Parathyroid adenoma (tissue), 2 donors: Measurements from ENCODE around the gene PLXNB2.

Source experiments
- H2AFZ ChIP-seq: fragments of 300-600 bp; sonication (generic); one replicate; pipeline ENCODE4 v1.7.0; 2017; ENCODE audit warnings: antibody characterized with exemption, mild to moderate bottlenecking
- H3K27ac ChIP-seq: fragments of 300-600 bp; sonication (generic); one replicate; pipeline ENCODE4 v1.7.0; 2017
- H3K27me3 ChIP-seq: fragments of 300-600 bp; sonication (generic); one replicate; pipeline ENCODE4 v1.7.0; 2017; ENCODE audit warnings: low read length; ENCODE audit not compliant: control insufficient read depth, insufficient read depth
- H3K36me3 ChIP-seq: fragments of 300-600 bp; sonication (generic); one replicate; pipeline ENCODE4 v1.7.0; 2017; ENCODE audit warnings: low read length; ENCODE audit not compliant: control insufficient read depth, insufficient read depth
- H3K4me1 ChIP-seq: fragments of 300-600 bp; sonication (generic); one replicate; pipeline ENCODE4 v1.7.0; 2017; ENCODE audit warnings: control low read depth
- H3K4me2 ChIP-seq: fragments of 300-600 bp; sonication (generic); one replicate; pipeline ENCODE4 v1.7.0; 2017; ENCODE audit warnings: low read length
- H3K4me3 ChIP-seq: fragments of 300-600 bp; sonication (generic); one replicate; pipeline ENCODE4 v1.7.0; 2017; ENCODE audit warnings: low read depth, low read length
- H3K79me2 ChIP-seq: fragments of 300-600 bp; sonication (generic); one replicate; pipeline ENCODE4 v1.7.0; 2017; ENCODE audit warnings: control low read depth
- H3K9ac ChIP-seq: fragments of 300-600 bp; sonication (generic); one replicate; pipeline ENCODE4 v1.7.0; 2017; ENCODE audit warnings: mild to moderate bottlenecking
- H3K9me3 ChIP-seq: fragments of 300-600 bp; sonication (generic); one replicate; pipeline ENCODE4 v1.7.0; 2017; ENCODE audit warnings: low read length; ENCODE audit not compliant: control insufficient read depth
- TF ChIP-seq, protein P1 (sequence below): fragments of 300-600 bp; sonication (generic); IDR thresholded peaks from one replicate; pipeline ENCODE4 v1.7.0; 2017; ENCODE audit warnings: antibody characterized with exemption, mild to moderate bottlenecking
- donor health status: primary hyperparathyroidism.

The PLXNB2 gene

DNA sequence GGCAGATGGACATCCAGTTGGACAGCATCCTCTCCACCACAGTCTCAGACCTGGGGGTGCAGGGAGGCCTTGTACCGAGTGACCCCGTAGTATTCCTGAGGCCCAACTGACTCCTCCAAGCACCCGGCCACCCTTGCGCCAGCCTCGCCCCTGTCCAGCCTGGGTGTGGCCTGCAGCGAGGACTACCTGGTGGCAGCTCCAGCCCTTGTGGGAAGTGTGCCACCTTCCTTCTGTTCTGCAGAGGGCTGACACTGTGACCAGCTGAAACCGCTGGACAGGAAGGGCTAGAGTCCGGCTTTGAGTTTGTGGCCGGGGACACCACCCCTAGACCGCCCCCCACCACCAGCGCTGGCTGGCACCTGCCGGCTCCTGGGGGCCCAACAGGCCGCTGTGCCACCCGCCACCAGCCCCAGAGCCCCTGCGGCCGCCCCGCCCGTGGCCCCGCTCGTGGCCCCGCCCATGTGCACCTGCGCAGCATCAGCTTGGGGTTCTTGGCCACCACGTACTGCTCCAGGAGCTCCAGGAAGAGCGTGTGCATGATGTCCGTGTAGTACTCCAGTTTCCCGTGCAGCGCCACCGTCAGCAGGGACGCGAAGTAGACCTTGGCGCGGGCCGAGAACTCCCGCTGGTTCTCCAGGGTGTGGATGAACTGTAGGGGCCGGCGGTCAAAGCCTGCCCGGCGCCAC is 27.3 kb downstream of the PLXNB2 start:
- Histone ChIP-seq H3K9ac (no peak overlapping the region), H3K36me3 (no peaks in the 10 kb centered on the region), H2AFZ (no peak overlapping the region), H3K4me3 (no peak overlapping the region), H3K27ac (no peak overlapping the region), H3K4me1 (no peaks in the 10 kb centered on the region), H3K27me3 (no peaks in the 10 kb centered on the region), H3K79me2 (no peaks in the 10 kb centered on the region), H3K4me2 (no peak overlapping the region), H3K9me3 (no peaks in the 10 kb centered on the region)
- TF ChIP-seq, protein P1, sequence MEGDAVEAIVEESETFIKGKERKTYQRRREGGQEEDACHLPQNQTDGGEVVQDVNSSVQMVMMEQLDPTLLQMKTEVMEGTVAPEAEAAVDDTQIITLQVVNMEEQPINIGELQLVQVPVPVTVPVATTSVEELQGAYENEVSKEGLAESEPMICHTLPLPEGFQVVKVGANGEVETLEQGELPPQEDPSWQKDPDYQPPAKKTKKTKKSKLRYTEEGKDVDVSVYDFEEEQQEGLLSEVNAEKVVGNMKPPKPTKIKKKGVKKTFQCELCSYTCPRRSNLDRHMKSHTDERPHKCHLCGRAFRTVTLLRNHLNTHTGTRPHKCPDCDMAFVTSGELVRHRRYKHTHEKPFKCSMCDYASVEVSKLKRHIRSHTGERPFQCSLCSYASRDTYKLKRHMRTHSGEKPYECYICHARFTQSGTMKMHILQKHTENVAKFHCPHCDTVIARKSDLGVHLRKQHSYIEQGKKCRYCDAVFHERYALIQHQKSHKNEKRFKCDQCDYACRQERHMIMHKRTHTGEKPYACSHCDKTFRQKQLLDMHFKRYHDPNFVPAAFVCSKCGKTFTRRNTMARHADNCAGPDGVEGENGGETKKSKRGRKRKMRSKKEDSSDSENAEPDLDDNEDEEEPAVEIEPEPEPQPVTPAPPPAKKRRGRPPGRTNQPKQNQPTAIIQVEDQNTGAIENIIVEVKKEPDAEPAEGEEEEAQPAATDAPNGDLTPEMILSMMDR, result no peak

DNA sequence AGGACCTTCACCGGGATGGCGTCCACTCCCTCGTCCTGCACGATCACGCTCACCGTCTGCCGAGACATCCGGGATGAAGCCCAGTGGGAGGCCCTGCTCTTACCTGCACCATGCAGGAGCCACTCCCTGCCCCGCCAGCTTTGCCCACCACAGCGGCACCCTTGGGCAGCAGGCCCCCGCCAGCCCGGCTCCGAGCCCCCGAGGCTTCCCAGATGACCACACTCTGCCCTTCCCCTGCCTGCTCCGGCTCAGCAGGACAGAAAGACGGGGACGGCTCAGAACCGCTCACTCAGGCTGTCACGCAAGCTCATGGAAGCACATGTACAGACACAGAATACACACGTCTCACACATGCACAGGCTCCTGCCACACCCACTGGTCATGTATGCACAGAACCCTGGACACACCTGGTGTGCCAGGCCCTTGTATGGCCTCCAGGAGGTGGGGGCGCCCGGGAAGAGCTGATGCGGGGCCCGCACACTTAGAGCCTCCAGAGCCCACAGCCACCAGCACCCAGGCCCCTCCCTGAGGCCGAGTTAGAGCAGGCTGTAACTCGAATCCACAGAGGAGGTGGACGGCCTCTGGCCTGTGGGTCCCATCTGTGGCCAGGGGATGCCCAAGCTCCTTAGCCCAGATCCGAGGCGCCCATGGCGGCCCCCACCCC is 28.4 kb downstream of the PLXNB2 start:
- Histone ChIP-seq H3K4me1 (no peaks in the 10 kb centered on the region), H3K36me3 (no peaks in the 10 kb centered on the region), H3K27me3 (no peaks in the 10 kb centered on the region)

DNA sequence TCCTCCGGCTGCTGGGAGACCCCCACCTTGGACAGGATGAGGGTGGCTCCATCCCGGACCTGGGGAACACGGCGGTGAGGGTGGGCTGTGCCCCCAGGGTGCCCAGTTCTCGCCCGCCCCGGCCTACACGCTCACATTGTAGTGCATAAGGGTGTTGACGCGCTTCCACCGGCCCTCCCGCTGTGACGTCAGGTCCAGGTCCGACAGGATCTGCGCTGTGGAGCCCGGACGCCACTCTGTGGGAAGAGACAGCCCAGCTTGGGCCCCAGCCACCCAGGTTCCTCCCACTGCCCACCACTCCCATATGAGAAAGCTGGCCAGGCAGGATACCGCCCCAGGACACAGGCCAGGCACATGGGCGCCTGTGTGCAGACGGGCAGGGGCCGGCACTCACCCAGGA is 29.0 kb downstream of the PLXNB2 start:
- H3K79me2 ChIP-seq, result no peaks in the 10 kb centered on the region
- no peaks in the 10 kb centered on the region for H3K9me3 ChIP-seq
- H3K4me1 ChIP-seq, result no peaks in the 10 kb centered on the region
- no peak overlapping the region for H3K4me2 ChIP-seq
- H3K27ac ChIP-seq, result no peak overlapping the region
- H3K27me3 ChIP-seq, result no peaks in the 10 kb centered on the region
- H2AFZ ChIP-seq, result no peak overlapping the region
- H3K4me3 ChIP-seq, result no peak overlapping the region
- no peaks in the 10 kb centered on the region for H3K36me3 ChIP-seq
- TF ChIP-seq, protein P1, result no peak
- H3K9ac ChIP-seq, result no peak overlapping the region

More for the DNA sequence above, 28.4 kb downstream of the PLXNB2 start:
- Histone ChIP-seq H3K9me3 (no peaks in the 10 kb centered on the region), H3K4me3 (no peak overlapping the region), H3K27ac (no peak overlapping the region), H3K79me2 (no peaks in the 10 kb centered on the region), H3K9ac (no peak overlapping the region), H3K4me2 (no peak overlapping the region), H2AFZ (no peak overlapping the region)
- TF ChIP-seq, protein P1, result no peak

DNA sequence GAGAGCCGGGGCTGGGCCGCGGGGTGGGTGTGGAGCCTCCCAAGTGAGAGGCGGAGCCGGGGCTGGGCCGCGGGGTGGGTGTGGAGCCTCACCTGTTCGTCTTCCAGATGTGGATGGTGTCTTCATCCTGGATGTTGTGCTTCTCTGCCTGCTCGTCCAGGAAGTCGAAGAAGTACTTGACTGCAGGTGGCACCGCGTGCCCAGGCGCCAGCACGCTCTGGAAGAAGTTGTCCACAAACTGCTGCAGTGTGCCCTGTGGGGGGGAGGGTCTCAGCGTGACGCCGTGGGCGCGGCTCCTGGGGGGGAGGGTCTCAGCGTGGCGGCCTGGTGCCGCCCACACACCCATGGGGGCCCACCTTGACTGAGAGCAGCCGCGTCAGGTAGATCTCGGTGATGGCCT is 29.7 kb downstream of the PLXNB2 start:
- Histone ChIP-seq H3K9me3 (no peaks in the 10 kb centered on the region), H3K36me3 (no peaks in the 10 kb centered on the region), H3K27ac (no peak overlapping the region), H3K79me2 (no peaks in the 10 kb centered on the region), H3K9ac (no peak overlapping the region), H3K27me3 (no peaks in the 10 kb centered on the region), H2AFZ (no peak overlapping the region), H3K4me1 (no peaks in the 10 kb centered on the region), H3K4me2 (no peak overlapping the region), H3K4me3 (no peak overlapping the region)
- TF ChIP-seq, protein P1, result no peak

DNA sequence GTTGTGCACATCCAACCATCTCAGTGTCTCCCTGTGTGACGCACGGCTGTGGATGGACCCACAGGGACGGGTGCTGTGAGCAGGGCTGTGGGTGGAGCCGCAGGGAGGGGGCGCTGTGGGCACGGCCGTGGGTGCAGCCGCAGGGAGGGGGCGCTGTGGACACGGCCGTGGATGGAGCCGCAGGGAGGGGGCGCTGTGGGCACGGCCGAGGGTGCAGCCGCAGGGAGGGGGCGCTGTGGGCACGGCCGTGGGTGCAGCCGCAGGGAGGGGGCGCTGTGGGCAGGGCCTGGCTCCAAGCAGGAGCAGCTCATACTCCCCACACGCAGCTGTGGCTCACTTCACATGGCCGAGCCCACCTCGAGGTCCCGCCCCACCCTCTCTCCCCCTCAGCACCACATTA is 31.3 kb downstream of the PLXNB2 start:
- no peak overlapping the region for H3K9ac ChIP-seq
- TF ChIP-seq, protein P1, result peak; percentile 74
- no peaks in the 10 kb centered on the region for H3K9me3 ChIP-seq
- H3K4me1 ChIP-seq, result no peaks in the 10 kb centered on the region
- H3K4me2 ChIP-seq, result no peak overlapping the region
- no peaks in the 10 kb centered on the region for H3K36me3 ChIP-seq
- no peak overlapping the region for H2AFZ ChIP-seq
- no peak overlapping the region for H3K4me3 ChIP-seq
- H3K79me2 ChIP-seq, result no peaks in the 10 kb centered on the region
- no peaks in the 10 kb centered on the region for H3K27me3 ChIP-seq
- H3K27ac ChIP-seq, result no peak overlapping the region
